K562 (cell line): ENCODE measurements around the gene THOP1.

Source experiments
- CTCF ChIP-seq, 3 experiments: IDR thresholded peaks in 2 of 3; conservative IDR thresholded peaks in 1 of 3; 2 replicates each; pipeline ENCODE4 v1.5.1; 2011 to 2012; ENCODE audit warnings: low read length in 3 of 3, mild to moderate bottlenecking in 3 of 3, control low read depth in 2 of 3, improper control_type of control experiment in 1 of 3, inconsistent platforms in 1 of 3, low read depth in 1 of 3, mixed read lengths in 1 of 3, moderate library complexity in 1 of 3; ENCODE audit not compliant: insufficient read depth in 2 of 3
- EP300 ChIP-seq: IDR thresholded peaks from 2 replicates; pipeline ENCODE4 v1.6.1; 2012; ENCODE audit warnings: low read length, improper control_type of control experiment
- TAF1 ChIP-seq: IDR thresholded peaks from 2 replicates; pipeline ENCODE4 v1.6.1; 2011; ENCODE audit warnings: mild to moderate bottlenecking, low read length, moderate library complexity; ENCODE audit not compliant: insufficient read depth, control insufficient read depth, severe bottlenecking; ENCODE audit errors: extremely low read depth
- ZFP36 ChIP-seq: fragments of 150-350 bp; IDR thresholded peaks from 2 replicates; pipeline ENCODE4 v1.6.1; 2018; ENCODE audit warnings: low read length, low read depth; ENCODE audit not compliant: partially characterized antibody
- ZNF175 ChIP-seq: fragments of 200-800 bp; sonication (Bioruptor generic); IDR thresholded peaks from 2 replicates; pipeline ENCODE4 v1.6.1; 2016; ENCODE audit warnings: low read depth, mild to moderate bottlenecking, missing genetic modification characterization, missing compliant biosample characterization
- ZNF274 ChIP-seq: IDR thresholded peaks from 2 replicates; pipeline ENCODE4 v1.6.1; 2011; ENCODE audit warnings: low read depth, mild to moderate bottlenecking, low read length, moderate library complexity, borderline replicate concordance

GRCh38 chr19:2847507-2847906, 62.2 kb downstream of the THOP1 start:
- TF ChIP-seq ZNF274 (no peak), ZFP36 (no peak), EP300 (no peak), TAF1 (no peak), ZNF175 (CRISPR knock-in tag) (no peak), CTCF (IDR thresholded peaks at IDR 0.05 in 2 of 3, conservative IDR thresholded peaks at IDR 0.05 in 1 of 3; ENCODE audit: insufficient read depth in 2 of 3, low read depth in 1 of 3, low read length in 3 of 3) (no peak)
